MCF 10A (cell line): ENCODE data around the gene HSPB6. TPM values are rescaled to one million over a fixed set of nuclear protein-coding genes. Genes with fewer than 3 reads are reported as not detected.
A peak's percentile ranks its signal among the peaks of the same experiment; 100 is the strongest.

Source experiments
- BruUV-seq: library from RNA; stranded (reverse); fragments of 400-500 nt; replicated peaks from 2 replicates; lab custom pipeline; 2021; lab: Mats Ljungman, UMichigan
- CTCF ChIA-PET: fragments of 300-600 bp; sonication (Branson Sonifier 250); formaldehyde crosslinking; extraction: SDS; loops from one replicate; lab custom pipeline; 2021; ENCODE audit warnings: antibody characterized with exemption, inconsistent platforms; lab: Yijun Ruan, JAX
- POLR2A ChIA-PET: fragments of 300-600, 350-650 bp; sonication (Branson Sonifier 250); formaldehyde crosslinking; extraction: SDS; loops from one replicate; lab custom pipeline; 2020; ENCODE audit warnings: antibody characterized with exemption, inconsistent platforms; lab: Yijun Ruan, JAX
- DNase-seq: peaks from one replicate; pipeline ENCODE4 v3.0.0-alpha.2; 2018; ENCODE audit not compliant: unreplicated experiment
- H3K27ac Mint-ChIP-seq: one replicate; pipeline ENCODE4 v1.8.0; 2022; ENCODE audit warnings: mild to moderate bottlenecking, low read depth, mixed read lengths; ENCODE audit not compliant: unreplicated experiment
- H3K27me3 Mint-ChIP-seq: one replicate; pipeline ENCODE4 v1.8.0; 2022; ENCODE audit warnings: mixed read lengths; ENCODE audit not compliant: insufficient read depth, unreplicated experiment
- H3K36me3 Mint-ChIP-seq: one replicate; pipeline ENCODE4 v1.8.0; 2022; ENCODE audit warnings: mild to moderate bottlenecking, moderate library complexity, mixed read lengths; ENCODE audit not compliant: insufficient read depth, unreplicated experiment
- H3K4me1 Mint-ChIP-seq: one replicate; pipeline ENCODE4 v1.8.0; 2022; ENCODE audit warnings: mixed read lengths; ENCODE audit not compliant: insufficient read depth, unreplicated experiment
- H3K4me3 Mint-ChIP-seq: one replicate; pipeline ENCODE4 v1.8.0; 2022; ENCODE audit warnings: mild to moderate bottlenecking, moderate library complexity, mixed read lengths; ENCODE audit not compliant: unreplicated experiment
- H3K9me3 Mint-ChIP-seq: one replicate; pipeline ENCODE4 v1.8.0; 2022; ENCODE audit warnings: mixed read lengths; ENCODE audit not compliant: unreplicated experiment
- intact Hi-C: fragments of 100-400 bp; cut with micrococcal nuclease; formaldehyde crosslinking; loops from 2 replicates; pipeline ENCODE4 v1.14.1; 2022
- total RNA-seq: library from RNA; stranded (reverse); gene quantifications from 2 replicates; pipeline ENCODE4 v1.2.3, GENCODE V29; 2022
- TF ChIP-seq, protein P1 (sequence below): fragments of 200-600 bp; IDR thresholded peaks from one replicate; pipeline ENCODE4 v1.8.0; 2022; ENCODE audit warnings: antibody characterized with exemption, mild to moderate bottlenecking; ENCODE audit not compliant: unreplicated experiment

Gene HSPB6
- total RNA-seq, 1 experiment from 2014 or later: 0.21 TPM

DNA sequence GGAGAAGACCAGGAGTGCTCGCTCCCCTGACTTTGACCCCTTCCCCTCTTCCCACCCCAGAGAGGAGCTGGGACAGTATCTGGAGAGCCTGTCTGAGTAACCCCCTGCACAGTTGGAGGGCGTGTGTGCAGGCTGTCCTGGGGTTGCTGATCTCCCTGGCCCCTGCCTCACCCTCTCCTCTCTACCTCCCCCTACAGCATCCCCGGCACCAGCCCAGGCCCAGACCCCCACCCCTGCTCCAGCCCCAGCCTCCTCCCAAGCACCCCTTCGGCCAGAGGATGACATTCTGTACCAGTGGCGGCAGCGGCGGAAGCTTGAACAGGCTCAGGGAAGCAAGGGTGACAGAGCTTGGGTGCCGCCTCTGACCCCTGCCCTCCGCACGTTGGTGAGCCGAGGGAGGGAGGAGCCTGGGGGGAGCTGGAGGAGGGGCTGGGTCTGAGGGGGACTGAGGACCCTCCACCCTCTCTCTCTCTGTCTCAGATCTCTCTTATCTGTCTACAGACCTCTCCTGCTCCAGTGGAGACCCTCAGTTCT lies 9.8 kb upstream of the HSPB6 start:
- H3K27me3 Mint-ChIP-seq: no peaks in the 10 kb centered on the region
- no peaks in the 10 kb centered on the region for H3K4me1 Mint-ChIP-seq
- H3K36me3 Mint-ChIP-seq: peaks cover 35% of the 10 kb centered on the region
- ChIA-PET CTCF (no interaction called here), POLR2A (interaction anchor here (0.7 to 1.2 kb wide), 2 partner anchors 18 to 146 kb away, joined by 3 to 4 read pairs; partner anchors contain the start of gene LIN37)
- BruUV-seq: no TSS peak
- H3K27ac Mint-ChIP-seq: no peak overlapping the region
- DNase-seq: no peak
- TF ChIP-seq, protein P1, sequence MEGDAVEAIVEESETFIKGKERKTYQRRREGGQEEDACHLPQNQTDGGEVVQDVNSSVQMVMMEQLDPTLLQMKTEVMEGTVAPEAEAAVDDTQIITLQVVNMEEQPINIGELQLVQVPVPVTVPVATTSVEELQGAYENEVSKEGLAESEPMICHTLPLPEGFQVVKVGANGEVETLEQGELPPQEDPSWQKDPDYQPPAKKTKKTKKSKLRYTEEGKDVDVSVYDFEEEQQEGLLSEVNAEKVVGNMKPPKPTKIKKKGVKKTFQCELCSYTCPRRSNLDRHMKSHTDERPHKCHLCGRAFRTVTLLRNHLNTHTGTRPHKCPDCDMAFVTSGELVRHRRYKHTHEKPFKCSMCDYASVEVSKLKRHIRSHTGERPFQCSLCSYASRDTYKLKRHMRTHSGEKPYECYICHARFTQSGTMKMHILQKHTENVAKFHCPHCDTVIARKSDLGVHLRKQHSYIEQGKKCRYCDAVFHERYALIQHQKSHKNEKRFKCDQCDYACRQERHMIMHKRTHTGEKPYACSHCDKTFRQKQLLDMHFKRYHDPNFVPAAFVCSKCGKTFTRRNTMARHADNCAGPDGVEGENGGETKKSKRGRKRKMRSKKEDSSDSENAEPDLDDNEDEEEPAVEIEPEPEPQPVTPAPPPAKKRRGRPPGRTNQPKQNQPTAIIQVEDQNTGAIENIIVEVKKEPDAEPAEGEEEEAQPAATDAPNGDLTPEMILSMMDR: no peak
- H3K4me3 Mint-ChIP-seq: no peak overlapping the region
- intact Hi-C loops: no loop called here
- H3K9me3 Mint-ChIP-seq: no peaks in the 10 kb centered on the region

DNA sequence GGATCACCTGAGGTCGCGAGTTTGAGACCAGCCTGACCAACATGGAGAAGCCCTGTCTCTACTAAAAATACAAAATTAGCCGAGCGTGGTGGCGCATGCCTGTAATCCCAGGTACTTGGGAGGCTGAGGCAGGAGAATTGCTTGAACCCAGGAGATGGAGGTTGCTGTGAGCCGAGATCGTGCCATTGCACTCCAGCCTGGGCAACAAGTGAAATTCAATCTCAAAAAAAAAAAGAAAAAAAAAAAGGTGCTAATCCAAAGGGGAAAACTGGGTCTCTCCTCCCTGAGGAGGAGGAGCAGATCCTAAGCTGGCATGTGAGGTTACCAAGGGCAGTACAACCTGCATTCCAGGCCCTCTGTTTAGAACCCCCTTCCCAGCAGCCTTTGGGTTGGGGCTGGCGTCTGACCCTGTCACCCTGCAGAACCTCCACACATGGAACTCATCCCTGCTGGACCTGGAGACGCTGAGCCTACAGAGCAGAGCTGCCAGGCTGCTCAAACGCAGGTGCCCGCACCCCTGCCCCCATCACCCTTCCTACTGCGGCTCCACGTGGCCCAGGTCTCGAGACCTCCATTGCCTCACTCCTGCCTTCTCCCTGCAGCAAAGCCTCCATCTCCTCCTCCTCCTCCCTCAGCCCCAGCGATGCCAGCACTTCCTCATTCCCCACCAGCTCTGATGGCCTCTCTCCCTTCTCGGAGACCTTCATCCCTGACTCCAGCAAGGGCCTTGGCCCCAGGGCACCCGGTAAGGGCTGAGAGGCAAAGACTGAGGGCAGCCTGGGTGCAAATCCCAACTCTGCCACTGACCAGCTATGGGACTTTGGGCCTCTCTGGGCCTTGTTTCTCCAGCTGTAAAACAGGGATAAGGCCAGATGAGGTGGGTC lies 7.8 kb upstream of the HSPB6 start:
- Mint-ChIP-seq H3K27me3 (no peaks in the 10 kb centered on the region), H3K4me3 (no peak overlapping the region), H3K27ac (no peak overlapping the region), H3K9me3 (no peaks in the 10 kb centered on the region), H3K4me1 (peaks cover under 1% of the 10 kb centered on the region), H3K36me3 (peaks cover 49% of the 10 kb centered on the region)
- ChIA-PET CTCF (no interaction called here), POLR2A (no interaction called here)
- intact Hi-C loops: no loop called here
- no peak for DNase-seq
- TF ChIP-seq, protein P1: no peak
- BruUV-seq: no TSS peak

DNA sequence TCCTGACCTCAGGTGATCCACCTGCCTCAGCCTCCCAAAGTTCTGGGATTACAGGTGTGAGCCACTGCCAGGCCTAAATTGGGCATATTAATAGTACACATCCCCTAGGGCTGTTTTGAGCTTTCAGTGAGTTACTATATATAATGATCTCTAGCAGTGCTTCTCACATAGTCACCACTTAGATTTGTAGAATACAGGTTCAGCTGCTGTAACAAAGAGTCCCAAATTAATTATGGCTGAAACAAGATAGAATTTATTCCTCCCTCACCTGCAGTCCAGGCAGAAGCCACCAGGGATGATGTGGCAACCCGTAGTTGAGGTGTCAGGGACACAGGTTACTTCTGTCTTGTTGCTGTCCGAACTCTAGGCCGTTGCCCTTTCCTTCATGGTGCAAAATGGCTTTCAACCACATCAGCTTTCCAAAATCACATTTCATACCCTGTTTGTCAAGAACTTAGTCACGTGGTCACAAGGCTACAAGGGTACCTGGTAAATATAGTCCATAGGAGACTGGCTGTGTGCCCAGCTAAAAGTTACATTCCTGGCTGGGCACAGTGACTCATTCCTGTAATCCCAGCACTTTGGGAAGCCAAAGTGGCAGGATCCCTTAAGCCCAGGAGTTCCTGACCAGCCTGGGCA lies 4.0 kb upstream of the HSPB6 start:
- Mint-ChIP-seq H3K9me3 (no peaks in the 10 kb centered on the region), H3K27me3 (no peaks in the 10 kb centered on the region), H3K4me1 (peaks cover 8% of the 10 kb centered on the region), H3K27ac (no peak overlapping the region), H3K4me3 (no peak overlapping the region), H3K36me3 (peaks cover 49% of the 10 kb centered on the region)
- ChIA-PET CTCF (interaction anchor here (0.6 to 1.5 kb wide), 5 partner anchors 9 to 134 kb away, joined by 3 to 5 read pairs (median 3); partner anchors contain the start of gene LIN37), POLR2A (interaction anchor here (0.9 to 3.4 kb wide), 3 partner anchors 9 to 23 kb away, joined by 4 to 12 read pairs (median 5); partner anchors contain the start of gene LIN37)
- TF ChIP-seq, protein P1: no peak
- no TSS peak for BruUV-seq
- DNase-seq: peak; percentile 74
- intact Hi-C loops: no loop called here
